A673 (cell line): Measurements from ENCODE around the gene SYP.
A peak's percentile ranks its signal among the peaks of the same experiment; 100 is the strongest.

Source experiments
- EZH2 ChIP-seq: fragments of 200-600 bp; sonication (generic); IDR thresholded peaks from 2 replicates; pipeline ENCODE4 v1.6.1; 2017; ENCODE audit warnings: borderline replicate concordance, low read depth, mild to moderate bottlenecking, mixed read lengths, antibody characterized with exemption, low read length; ENCODE audit not compliant: poor library complexity, severe bottlenecking
- TF ChIP-seq, protein P1 (sequence below): fragments of 300-800, 200-600 bp; sonication (generic); conservative IDR thresholded peaks from 2 replicates; pipeline ENCODE4 v1.5.1; 2017; ENCODE audit warnings: low read depth, mild to moderate bottlenecking, antibody characterized with exemption, low read length, moderate library complexity, mixed read lengths

GRCh38 chrX:49155900-49156837 is 43.8 kb downstream of the SYP start:
- TF ChIP-seq, protein P1, sequence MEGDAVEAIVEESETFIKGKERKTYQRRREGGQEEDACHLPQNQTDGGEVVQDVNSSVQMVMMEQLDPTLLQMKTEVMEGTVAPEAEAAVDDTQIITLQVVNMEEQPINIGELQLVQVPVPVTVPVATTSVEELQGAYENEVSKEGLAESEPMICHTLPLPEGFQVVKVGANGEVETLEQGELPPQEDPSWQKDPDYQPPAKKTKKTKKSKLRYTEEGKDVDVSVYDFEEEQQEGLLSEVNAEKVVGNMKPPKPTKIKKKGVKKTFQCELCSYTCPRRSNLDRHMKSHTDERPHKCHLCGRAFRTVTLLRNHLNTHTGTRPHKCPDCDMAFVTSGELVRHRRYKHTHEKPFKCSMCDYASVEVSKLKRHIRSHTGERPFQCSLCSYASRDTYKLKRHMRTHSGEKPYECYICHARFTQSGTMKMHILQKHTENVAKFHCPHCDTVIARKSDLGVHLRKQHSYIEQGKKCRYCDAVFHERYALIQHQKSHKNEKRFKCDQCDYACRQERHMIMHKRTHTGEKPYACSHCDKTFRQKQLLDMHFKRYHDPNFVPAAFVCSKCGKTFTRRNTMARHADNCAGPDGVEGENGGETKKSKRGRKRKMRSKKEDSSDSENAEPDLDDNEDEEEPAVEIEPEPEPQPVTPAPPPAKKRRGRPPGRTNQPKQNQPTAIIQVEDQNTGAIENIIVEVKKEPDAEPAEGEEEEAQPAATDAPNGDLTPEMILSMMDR: peak; percentile 60
- no peak for TF ChIP-seq EZH2
